Measurements from ENCODE around the gene KIAA0513.
"Not testable (repeated sequence)": the region's sequence is repeated elsewhere in the genome, so short reads cannot be mapped to it uniquely, and the experiment has no call there.

KIAA0513 gene

GRCh38 chr16:85031451-85031850 lies 3.9 kb downstream of the KIAA0513 start:
- H3K9ac ChIP-seq = no peak overlapping the region
- no peak for TF ChIP-seq CTCF (IDR thresholded peaks at IDR 0.05)
- no peak overlapping the region for H2AFZ ChIP-seq
- H3K9me3 ChIP-seq (ENCODE audit: control insufficient read depth, low read length) = no peaks in the 10 kb centered on the region
- no peaks in the 10 kb centered on the region for H3K4me1 ChIP-seq
- H3K27me3 ChIP-seq (ENCODE audit: control insufficient read depth, insufficient read depth, low read length) = no peaks in the 10 kb centered on the region
- H3K27ac ChIP-seq = no peak overlapping the region
- H3K4me2 ChIP-seq (ENCODE audit: low read length) = no peak overlapping the region
- no peaks in the 10 kb centered on the region for H3K79me2 ChIP-seq
- no peak overlapping the region for H3K4me3 ChIP-seq (ENCODE audit: low read depth, low read length)
- no peaks in the 10 kb centered on the region for H3K36me3 ChIP-seq (ENCODE audit: control insufficient read depth, insufficient read depth, low read length)

DNA sequence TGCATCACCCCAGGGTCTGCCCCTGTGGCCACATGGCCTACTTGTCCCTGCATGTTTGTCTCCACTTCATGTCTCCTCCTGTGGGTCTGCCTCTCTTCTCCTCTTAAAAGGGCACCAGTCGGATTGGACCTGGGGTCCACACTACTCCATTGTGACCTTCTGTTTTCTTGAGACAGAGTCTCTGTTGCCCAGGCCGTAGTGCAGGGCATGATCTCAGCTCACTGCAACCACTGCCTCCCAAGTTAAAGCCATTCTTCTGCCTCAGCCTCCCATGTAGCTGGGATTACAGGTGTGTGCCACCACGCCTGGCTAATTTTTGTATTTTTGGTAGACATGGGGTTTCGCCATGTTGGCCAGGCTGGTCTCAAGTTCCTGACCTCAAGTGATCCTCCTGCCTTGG lies 4.6 kb downstream of the KIAA0513 start:
- not testable (repeated sequence) for H3K4me1 ChIP-seq; H3K79me2 ChIP-seq; H3K27me3 ChIP-seq (ENCODE audit: control insufficient read depth, insufficient read depth, low read length); H3K36me3 ChIP-seq (ENCODE audit: control insufficient read depth, insufficient read depth, low read length); H2AFZ ChIP-seq; H3K9me3 ChIP-seq (ENCODE audit: control insufficient read depth, low read length); H3K27ac ChIP-seq; H3K9ac ChIP-seq; H3K4me3 ChIP-seq (ENCODE audit: low read depth, low read length); H3K4me2 ChIP-seq (ENCODE audit: low read length)

DNA sequence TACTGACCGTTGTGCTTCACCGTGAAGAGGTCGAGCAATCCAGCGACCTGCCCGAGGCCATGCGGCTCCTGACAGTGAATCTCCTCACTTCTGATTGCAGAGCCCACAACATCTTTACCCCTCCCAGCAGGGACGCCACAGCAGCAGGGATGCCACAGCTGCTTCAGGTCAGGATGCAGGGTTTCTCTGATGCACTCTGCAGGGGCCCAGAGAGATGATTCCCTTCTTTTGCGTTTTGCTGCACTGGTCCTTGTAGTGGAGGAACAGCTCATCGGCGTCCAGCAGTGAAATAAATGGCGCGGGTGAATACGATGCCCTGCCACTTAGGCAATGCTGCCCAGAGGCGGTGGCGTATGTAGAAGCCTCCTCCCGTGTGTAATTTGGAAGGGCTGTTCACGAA lies 5.6 kb downstream of the KIAA0513 start:
- TF ChIP-seq CTCF (IDR thresholded peaks at IDR 0.05) = no peak

GRCh38 chr16:85034591-85035433 lies 7.2 kb downstream of the KIAA0513 start:
- Histone ChIP-seq H3K4me1 (no peaks in the 10 kb centered on the region), H3K9ac (no peak overlapping the region), H2AFZ (no peak overlapping the region), H3K27ac (no peak overlapping the region), H3K79me2 (no peaks in the 10 kb centered on the region), H3K4me3 (ENCODE audit: low read depth, low read length) (no peak overlapping the region), H3K9me3 (ENCODE audit: control insufficient read depth, low read length) (no peaks in the 10 kb centered on the region), H3K36me3 (ENCODE audit: control insufficient read depth, insufficient read depth, low read length) (no peaks in the 10 kb centered on the region), H3K4me2 (ENCODE audit: low read length) (no peak overlapping the region), H3K27me3 (ENCODE audit: control insufficient read depth, insufficient read depth, low read length) (no peaks in the 10 kb centered on the region)
- TF ChIP-seq CTCF (IDR thresholded peaks at IDR 0.05) = no peak

More for the DNA sequence above, 5.6 kb downstream of the KIAA0513 start:
- no peak overlapping the region for H2AFZ ChIP-seq
- no peak overlapping the region for H3K9ac ChIP-seq
- H3K36me3 ChIP-seq (ENCODE audit: control insufficient read depth, insufficient read depth, low read length) = no peaks in the 10 kb centered on the region
- no peaks in the 10 kb centered on the region for H3K9me3 ChIP-seq (ENCODE audit: control insufficient read depth, low read length)
- H3K79me2 ChIP-seq = no peaks in the 10 kb centered on the region
- H3K4me1 ChIP-seq = no peaks in the 10 kb centered on the region
- H3K27me3 ChIP-seq (ENCODE audit: control insufficient read depth, insufficient read depth, low read length) = no peaks in the 10 kb centered on the region
- no peak overlapping the region for H3K4me2 ChIP-seq (ENCODE audit: low read length)
- no peak overlapping the region for H3K4me3 ChIP-seq (ENCODE audit: low read depth, low read length)
- H3K27ac ChIP-seq = no peak overlapping the region

- Histone ChIP-seq H3K9me3 (ENCODE audit: control insufficient read depth, low read length) (no peaks in the 10 kb centered on the region), H3K4me2 (ENCODE audit: low read length) (no peak overlapping the region), H3K4me1 (no peaks in the 10 kb centered on the region), H3K79me2 (no peaks in the 10 kb centered on the region), H3K4me3 (ENCODE audit: low read depth, low read length) (no peak overlapping the region), H2AFZ (no peak overlapping the region), H3K36me3 (ENCODE audit: control insufficient read depth, insufficient read depth, low read length) (no peaks in the 10 kb centered on the region), H3K27me3 (ENCODE audit: control insufficient read depth, insufficient read depth, low read length) (no peaks in the 10 kb centered on the region), H3K9ac (no peak overlapping the region), H3K27ac (no peak overlapping the region)
- TF ChIP-seq CTCF (IDR thresholded peaks at IDR 0.05) = no peak
Observed at GRCh38 chr16:85036236-85037049, 8.8 kb downstream of the KIAA0513 start.
